Glomerular visceral epithelial cell (primary cell): Measurements from ENCODE around the gene FTSJ3.
"Not testable (repeated sequence)": the region's sequence is repeated elsewhere in the genome, so short reads cannot be mapped to it uniquely, and the experiment has no call there.

ENCODE experiments used
- DNase-seq: peaks from one replicate; pipeline ENCODE4 v3.0.0-alpha.2; 2016; ENCODE audit errors: extremely low spot score

The FTSJ3 gene

GRCh38 chr17:63827002-63827800, at the start of gene FTSJ3, which contains the start of gene PSMC5:
Gene FTSJ3, minus strand, starts transcription at chr17:63827663. Its CDS starts 761 bp downstream, at chr17:63826902.
Gene PSMC5, plus strand, starts transcription at chr17:63827431. Its CDS starts 60 bp downstream, at chr17:63827491.
- DNase-seq: peak; percentile 94

GRCh38 chr17:63874693-63875092, 47.2 kb upstream of the FTSJ3 start:
- not testable (repeated sequence) for DNase-seq

GRCh38 chr17:63874061-63874626, 46.7 kb upstream of the FTSJ3 start:
- DNase-seq: not testable (repeated sequence)

GRCh38 chr17:63873577-63873976, 46.1 kb upstream of the FTSJ3 start, which contains the start of gene CSH2:
Gene CSH2, minus strand, starts transcription at chr17:63873677. Its CDS starts 63 bp downstream, at chr17:63873614.
- not testable (repeated sequence) for DNase-seq

- DNase-seq: peak; percentile 49
Measured at GRCh38 chr17:63871646-63872365, 44.3 kb upstream of the FTSJ3 start.

GRCh38 chr17:63870292-63870665, 42.8 kb upstream of the FTSJ3 start:
- DNase-seq: not testable (repeated sequence)

- not testable (repeated sequence) for DNase-seq
Measured at GRCh38 chr17:63869491-63870291, 42.2 kb upstream of the FTSJ3 start.

GRCh38 chr17:63866625-63867024, 39.2 kb upstream of the FTSJ3 start:
- DNase-seq: not testable (repeated sequence)

GRCh38 chr17:63859257-63859656, 31.8 kb upstream of the FTSJ3 start:
- no peak for DNase-seq

GRCh38 chr17:63856425-63856824, 29.0 kb upstream of the FTSJ3 start:
- not testable (repeated sequence) for DNase-seq

GRCh38 chr17:63855185-63855584, 27.7 kb upstream of the FTSJ3 start:
- no peak for DNase-seq

- no peak for DNase-seq
Measured at GRCh38 chr17:63854709-63855108, 27.2 kb upstream of the FTSJ3 start.

- no peak for DNase-seq
Measured at GRCh38 chr17:63853260-63853659, 25.8 kb upstream of the FTSJ3 start.

- no peak for DNase-seq
Measured at GRCh38 chr17:63850401-63850800, 22.9 kb upstream of the FTSJ3 start.

- peak; percentile 82 for DNase-seq
Measured at GRCh38 chr17:63848834-63849689, 21.6 kb upstream of the FTSJ3 start.

- no peak for DNase-seq
Measured at GRCh38 chr17:63847525-63848249, 20.2 kb upstream of the FTSJ3 start.

GRCh38 chr17:63845509-63845908, 18.0 kb upstream of the FTSJ3 start:
- DNase-seq: no peak

GRCh38 chr17:63843910-63844677, 16.6 kb upstream of the FTSJ3 start:
- DNase-seq: no peak

GRCh38 chr17:63843387-63843888, 16.0 kb upstream of the FTSJ3 start:
- peak; percentile 80 for DNase-seq
